Keratinocyte (primary cell): Measurements from ENCODE around the gene CCDC182.

Source experiments
- EZH2 ChIP-seq: IDR thresholded peaks from one replicate; pipeline ENCODE4 v1.6.1; 2012; ENCODE audit warnings: inconsistent platforms, mild to moderate bottlenecking, low read length, moderate library complexity
- TF ChIP-seq, protein P1 (sequence below), 3 experiments: IDR thresholded peaks in 1 of 3; conservative IDR thresholded peaks in 1 of 3; optimal IDR thresholded peaks in 1 of 3; 2 replicates in 2 of 3; 3 replicates in 1 of 3; pipeline versions ENCODE3 to v1.5.1; 2011; ENCODE audit warnings: low read length in 3 of 3, mild to moderate bottlenecking in 3 of 3, moderate library complexity in 2 of 3, control low read depth in 1 of 3, inconsistent platforms in 1 of 3; ENCODE audit not compliant: insufficient read depth in 2 of 3; ENCODE audit errors: extremely low read depth in 1 of 3

DNA sequence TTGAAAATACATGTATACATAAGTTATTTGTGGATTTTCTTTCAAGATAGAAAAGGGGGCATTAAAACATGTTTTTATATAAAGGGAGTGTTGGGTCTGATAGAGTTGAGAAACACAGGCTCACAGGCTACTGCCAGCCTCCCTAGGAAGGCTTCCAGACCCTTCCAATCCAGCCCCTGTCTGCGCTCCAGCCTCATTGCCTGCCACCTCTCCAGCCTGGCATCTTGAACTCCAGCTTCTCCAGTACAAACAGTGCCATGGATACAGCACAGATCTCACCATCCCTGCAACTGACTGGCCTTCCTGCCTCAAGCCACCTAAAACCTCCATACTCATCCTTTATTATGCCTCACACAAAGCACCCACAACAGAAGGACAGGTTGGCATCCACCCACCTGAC lies 40.7 kb downstream of the CCDC182 start:
- TF ChIP-seq, protein P1, sequence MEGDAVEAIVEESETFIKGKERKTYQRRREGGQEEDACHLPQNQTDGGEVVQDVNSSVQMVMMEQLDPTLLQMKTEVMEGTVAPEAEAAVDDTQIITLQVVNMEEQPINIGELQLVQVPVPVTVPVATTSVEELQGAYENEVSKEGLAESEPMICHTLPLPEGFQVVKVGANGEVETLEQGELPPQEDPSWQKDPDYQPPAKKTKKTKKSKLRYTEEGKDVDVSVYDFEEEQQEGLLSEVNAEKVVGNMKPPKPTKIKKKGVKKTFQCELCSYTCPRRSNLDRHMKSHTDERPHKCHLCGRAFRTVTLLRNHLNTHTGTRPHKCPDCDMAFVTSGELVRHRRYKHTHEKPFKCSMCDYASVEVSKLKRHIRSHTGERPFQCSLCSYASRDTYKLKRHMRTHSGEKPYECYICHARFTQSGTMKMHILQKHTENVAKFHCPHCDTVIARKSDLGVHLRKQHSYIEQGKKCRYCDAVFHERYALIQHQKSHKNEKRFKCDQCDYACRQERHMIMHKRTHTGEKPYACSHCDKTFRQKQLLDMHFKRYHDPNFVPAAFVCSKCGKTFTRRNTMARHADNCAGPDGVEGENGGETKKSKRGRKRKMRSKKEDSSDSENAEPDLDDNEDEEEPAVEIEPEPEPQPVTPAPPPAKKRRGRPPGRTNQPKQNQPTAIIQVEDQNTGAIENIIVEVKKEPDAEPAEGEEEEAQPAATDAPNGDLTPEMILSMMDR (optimal IDR thresholded peaks at IDR 0.05 in 1 of 3, IDR thresholded peaks at IDR 0.05 in 1 of 3, conservative IDR thresholded peaks at IDR 0.05 in 1 of 3; ENCODE audit: extremely low read depth in 1 of 3, insufficient read depth in 2 of 3, low read length in 3 of 3): no peak
- no peak for TF ChIP-seq EZH2
